Dedifferentiated amniotic fluid mesenchymal stem cell (primary cell): ENCODE data around the gene CELF2.

Experiments
- DNase-seq: peaks from one replicate; pipeline ENCODE4 v3.0.0-alpha.2; 2016; ENCODE audit errors: extremely low spot score

Gene CELF2

GRCh38 chr10:11246752-11247467 is 229.2 kb downstream of the CELF2 start:
- DNase-seq, result no peak

- DNase-seq, result no peak
Observed at GRCh38 chr10:11249152-11249807, 231.6 kb downstream of the CELF2 start.

GRCh38 chr10:11249808-11250195 is 232.1 kb downstream of the CELF2 start:
- DNase-seq, result no peak

- DNase-seq, result no peak
Observed at GRCh38 chr10:11250304-11250703, 232.6 kb downstream of the CELF2 start.

GRCh38 chr10:11252887-11253286 is 235.2 kb downstream of the CELF2 start:
- DNase-seq, result no peak

- no peak for DNase-seq
Observed at GRCh38 chr10:11253385-11254002, 235.8 kb downstream of the CELF2 start.

- no peak for DNase-seq
Observed at GRCh38 chr10:11255156-11255555, 237.5 kb downstream of the CELF2 start.

GRCh38 chr10:11255796-11256444 is 238.2 kb downstream of the CELF2 start:
- DNase-seq, result no peak

- no peak for DNase-seq
Observed at GRCh38 chr10:11256896-11257295, 239.2 kb downstream of the CELF2 start.

GRCh38 chr10:11257440-11258090 is 239.9 kb downstream of the CELF2 start:
- DNase-seq, result no peak

GRCh38 chr10:11260170-11260569 is 242.5 kb downstream of the CELF2 start:
- DNase-seq, result no peak

- DNase-seq, result no peak
Observed at GRCh38 chr10:11261143-11261542, 243.5 kb downstream of the CELF2 start.

- DNase-seq, result no peak
Observed at GRCh38 chr10:11261687-11262493, 244.2 kb downstream of the CELF2 start.

GRCh38 chr10:11262494-11263345 is 245.0 kb downstream of the CELF2 start:
- no peak for DNase-seq

GRCh38 chr10:11263767-11264166 is 246.1 kb downstream of the CELF2 start:
- no peak for DNase-seq

- no peak for DNase-seq
Observed at GRCh38 chr10:11264296-11265048, 246.8 kb downstream of the CELF2 start.

- DNase-seq, result no peak
Observed at GRCh38 chr10:11265484-11265883, 247.8 kb downstream of the CELF2 start.

- no peak for DNase-seq
Observed at GRCh38 chr10:11266426-11266825, 248.8 kb downstream of the CELF2 start.

- DNase-seq, result no peak
Observed at GRCh38 chr10:11270135-11270857, 252.6 kb downstream of the CELF2 start.
